ENCODE measurements around the gene KRTAP5-3.
A peak's percentile ranks its signal among the peaks of the same experiment; 100 is the strongest.
"Not testable (repeated sequence)": the region's sequence is repeated elsewhere in the genome, so short reads cannot be mapped to it uniquely, and the experiment has no call there.

The KRTAP5-3 gene

GRCh38 chr11:1608363-1608762, at the start of gene KRTAP5-3:
KRTAP5-3 (minus strand) TSS chr11:1608463; CDS start chr11:1608385, 78 bp downstream.
- DNase-seq (ENCODE audit: low read depth in 3 of 3): no peak

DNA sequence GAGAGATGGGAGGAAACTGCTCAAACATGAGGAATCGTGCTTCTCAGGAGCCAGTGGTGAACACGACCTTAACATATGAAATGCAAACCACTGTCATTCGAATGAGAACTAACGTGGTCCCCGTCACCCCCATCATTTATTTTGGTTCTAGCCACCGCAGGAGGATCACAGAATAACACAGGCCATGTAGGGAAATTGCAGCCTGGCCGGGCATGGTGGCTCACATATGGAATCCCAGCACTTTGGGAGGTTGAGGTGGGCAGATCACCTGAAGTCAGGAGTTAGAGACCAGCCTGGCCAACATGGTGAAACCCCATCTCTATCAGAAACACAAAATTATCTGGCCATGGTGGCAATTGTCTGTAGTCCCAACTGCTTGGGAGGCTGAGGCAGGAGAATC, 48.4 kb upstream of the KRTAP5-3 start:
- no peak for DNase-seq (ENCODE audit: low read depth in 3 of 3)

- DNase-seq (ENCODE audit: low read depth in 3 of 3): no peak
Measured at GRCh38 chr11:1656061-1656441, 47.8 kb upstream of the KRTAP5-3 start.

DNA sequence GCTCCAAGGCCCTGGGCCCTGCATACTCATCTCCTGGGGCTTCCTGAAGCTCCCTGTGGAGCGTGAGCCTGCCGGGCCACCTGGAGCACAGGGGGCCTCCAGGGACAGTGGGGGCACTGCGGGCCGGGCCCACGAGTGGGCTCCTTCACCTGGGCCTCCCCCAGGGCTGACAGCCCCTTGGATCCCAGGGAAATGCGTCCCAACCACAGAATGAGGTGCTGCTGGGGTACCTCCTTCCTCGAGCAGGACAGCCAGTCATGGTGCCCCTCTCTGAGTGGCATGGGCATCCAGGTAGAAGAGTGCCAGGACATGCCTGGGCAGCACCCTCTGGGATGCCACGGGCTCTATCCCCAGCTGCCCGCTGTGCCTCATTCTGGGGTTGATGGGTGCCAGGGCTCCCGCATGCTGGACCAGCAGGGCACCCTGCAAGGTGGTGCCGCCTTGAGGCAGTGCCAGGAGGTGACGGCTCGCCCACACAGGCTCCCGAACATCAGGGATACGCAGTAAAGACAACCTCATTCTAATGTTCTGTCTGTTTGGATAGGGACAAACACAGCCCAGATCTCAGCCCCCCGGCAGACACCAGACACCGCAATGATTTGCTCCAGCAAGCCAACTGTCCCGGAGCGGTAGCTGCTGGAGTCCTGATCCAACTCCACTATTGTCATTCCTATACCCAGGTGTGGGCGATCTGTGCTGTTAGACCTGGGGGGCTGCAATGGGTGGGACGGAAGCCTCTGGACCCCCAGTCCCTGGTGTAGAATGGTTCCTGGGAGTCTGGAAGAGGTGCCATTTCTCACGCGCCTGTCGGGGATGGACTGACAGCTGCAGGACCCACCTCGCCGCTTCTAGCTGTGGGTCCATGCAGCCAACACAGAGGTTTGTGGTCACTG, 47.2 kb upstream of the KRTAP5-3 start:
- DNase-seq (ENCODE audit: low read depth in 3 of 3): no peak

GRCh38 chr11:1654388-1655167, 46.3 kb upstream of the KRTAP5-3 start:
- no peak for DNase-seq (ENCODE audit: low read depth in 3 of 3)

DNA sequence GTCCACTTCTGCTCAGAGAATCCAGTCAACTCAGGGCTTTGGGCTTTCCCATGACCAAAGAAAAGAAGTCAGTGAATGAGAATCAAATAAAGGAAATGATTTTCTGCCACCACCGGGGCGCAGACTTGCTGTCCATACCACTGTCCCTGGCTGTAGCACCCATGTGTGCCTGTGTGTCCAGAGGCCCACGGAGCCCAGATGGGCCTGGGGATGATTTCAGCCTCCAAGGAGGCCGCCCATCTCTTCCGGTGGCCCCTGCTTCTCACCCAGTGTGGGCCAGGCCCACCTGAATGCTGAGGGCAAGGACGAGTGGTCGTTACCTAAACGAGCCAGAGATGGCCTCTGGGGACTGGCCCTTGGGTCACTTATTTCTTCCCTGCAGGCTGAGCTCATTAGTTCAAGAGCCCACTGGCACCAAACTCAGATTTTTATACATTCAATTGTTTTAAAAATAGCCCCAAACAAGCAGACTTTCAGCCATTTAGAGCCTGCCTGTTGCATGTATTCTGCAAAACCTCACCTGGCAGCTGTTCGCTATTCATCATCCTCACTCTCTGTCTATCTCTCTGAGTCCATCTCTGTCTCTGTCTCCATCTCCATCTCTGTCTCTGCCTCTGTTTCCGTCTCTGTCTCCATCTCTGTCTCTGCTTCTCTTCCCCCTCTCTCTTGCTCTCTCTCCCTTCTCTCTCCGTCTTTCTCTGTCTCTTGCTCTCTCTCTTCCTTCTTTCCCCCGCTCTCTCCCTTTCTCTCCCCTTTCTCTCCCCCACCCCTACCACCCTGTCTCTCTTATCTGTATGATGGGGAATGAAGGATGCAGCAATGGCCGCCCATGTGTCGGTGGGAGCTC, 45.5 kb upstream of the KRTAP5-3 start:
- no peak for DNase-seq (ENCODE audit: low read depth in 3 of 3)

GRCh38 chr11:1652771-1653540, 44.7 kb upstream of the KRTAP5-3 start:
- peak; percentile 61 to 74 (median 65) for DNase-seq (ENCODE audit: low read depth in 3 of 3)

DNA sequence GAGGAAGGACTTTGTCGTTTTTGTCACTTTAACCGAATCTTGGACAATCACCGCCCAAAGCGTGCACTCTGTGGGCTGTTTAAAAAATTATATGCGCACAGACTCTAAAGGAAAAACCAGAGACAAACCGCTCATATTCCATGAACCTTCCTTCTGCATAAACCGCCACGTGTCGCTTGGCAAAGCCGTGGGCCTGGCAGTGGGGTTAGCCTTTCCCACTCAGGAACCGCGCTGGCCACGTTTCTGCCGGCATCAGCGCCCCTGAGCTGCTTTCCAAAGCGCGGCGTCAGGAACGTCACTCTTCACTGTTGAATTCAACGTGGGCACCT, 44.1 kb upstream of the KRTAP5-3 start:
- DNase-seq (ENCODE audit: low read depth in 3 of 3): no peak

- DNase-seq (ENCODE audit: low read depth in 3 of 3): no peak
Measured at GRCh38 chr11:1652026-1652425, 43.8 kb upstream of the KRTAP5-3 start.

GRCh38 chr11:1651411-1651980, 43.2 kb upstream of the KRTAP5-3 start:
- no peak for DNase-seq (ENCODE audit: low read depth in 3 of 3)

DNA sequence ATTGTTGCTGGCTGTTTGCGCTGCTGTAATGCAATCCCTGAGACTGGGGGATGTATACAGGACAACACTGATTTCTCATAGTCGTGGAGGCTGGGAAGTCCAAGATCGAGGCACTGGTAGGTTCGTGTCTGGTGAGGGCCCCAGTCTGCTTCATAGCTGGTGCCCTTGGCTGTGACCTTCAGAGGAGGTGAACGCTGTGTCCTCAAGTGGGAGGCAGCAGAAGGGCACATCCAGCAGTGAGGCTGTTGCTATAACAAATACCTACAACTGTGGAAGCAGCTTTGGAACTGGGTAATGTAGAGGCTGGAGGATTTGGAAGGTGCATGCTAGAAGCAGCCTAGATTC, 42.6 kb upstream of the KRTAP5-3 start:
- DNase-seq (ENCODE audit: low read depth in 3 of 3): no peak

DNA sequence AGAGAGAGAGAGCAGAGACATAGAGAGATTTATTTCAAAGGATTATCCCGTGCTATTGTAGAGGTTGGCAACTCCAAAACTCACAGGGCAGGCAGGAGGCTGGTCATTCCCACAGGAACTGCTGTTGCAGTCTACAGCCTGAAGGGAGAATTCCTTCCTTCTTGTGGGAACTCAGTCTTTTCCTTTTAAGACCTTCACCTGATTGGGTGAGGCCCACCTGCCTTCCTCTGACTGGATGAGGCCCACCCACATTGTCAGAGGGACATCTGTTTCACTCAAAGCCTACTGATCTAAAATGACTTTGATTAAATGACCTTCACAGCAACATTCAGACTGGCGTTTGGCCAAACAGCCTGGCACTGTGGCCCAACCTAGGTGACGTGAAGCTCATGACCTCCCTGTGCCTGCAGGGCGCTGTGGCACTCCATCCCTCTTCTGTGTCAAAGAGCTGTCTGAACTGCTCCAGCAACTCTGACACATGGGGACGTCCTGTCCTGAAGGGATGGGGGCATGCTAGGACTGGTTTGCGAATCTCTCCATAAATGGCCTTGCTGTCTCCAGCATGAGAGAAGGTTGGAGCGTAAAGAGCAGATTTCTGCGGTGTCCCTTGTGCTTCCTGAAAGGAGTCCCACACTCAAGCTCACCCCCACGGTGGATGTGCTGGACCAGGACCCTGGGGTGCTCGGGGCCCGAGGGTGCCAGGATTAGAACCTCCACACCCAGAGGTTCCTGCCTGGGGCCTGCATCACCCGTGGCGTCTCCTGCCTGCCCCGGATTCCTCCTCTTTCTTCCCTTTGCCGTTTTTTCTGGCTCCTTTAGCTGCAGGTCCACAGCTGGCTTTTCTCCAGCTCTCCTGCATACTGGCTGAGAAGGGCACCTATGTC, 42.0 kb upstream of the KRTAP5-3 start:
- no peak for DNase-seq (ENCODE audit: low read depth in 3 of 3)

GRCh38 chr11:1648653-1649420, 40.6 kb upstream of the KRTAP5-3 start:
- DNase-seq (ENCODE audit: low read depth in 3 of 3): no peak

GRCh38 chr11:1647901-1648652, 39.8 kb upstream of the KRTAP5-3 start:
- no peak for DNase-seq (ENCODE audit: low read depth in 3 of 3)

GRCh38 chr11:1646540-1646939, 38.3 kb upstream of the KRTAP5-3 start:
- not testable (repeated sequence) for DNase-seq (ENCODE audit: low read depth in 3 of 3)

DNA sequence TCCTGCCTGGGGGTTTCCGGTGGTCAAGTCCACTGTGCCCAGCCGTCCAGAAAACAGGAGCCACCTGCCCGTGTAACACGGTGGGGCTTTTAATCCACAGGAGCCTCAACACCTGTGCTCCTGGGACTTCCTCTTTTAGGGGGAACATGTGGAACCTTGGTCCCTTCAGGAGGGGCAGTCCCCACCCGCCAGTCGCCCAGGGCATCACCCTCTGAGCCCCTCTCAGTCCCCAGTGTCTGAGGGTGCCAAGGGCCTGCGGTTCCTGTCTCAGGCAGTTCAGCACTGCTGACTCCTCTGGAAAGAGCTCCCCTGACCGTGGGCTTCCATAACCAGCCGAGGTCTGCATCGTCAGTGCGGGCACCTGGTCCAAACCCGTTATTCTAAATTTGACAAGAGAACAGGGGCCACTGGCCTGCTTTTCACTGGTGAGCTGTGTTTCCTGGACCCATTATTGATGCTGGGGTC, 37.1 kb upstream of the KRTAP5-3 start:
- DNase-seq (ENCODE audit: low read depth in 3 of 3): no peak

DNA sequence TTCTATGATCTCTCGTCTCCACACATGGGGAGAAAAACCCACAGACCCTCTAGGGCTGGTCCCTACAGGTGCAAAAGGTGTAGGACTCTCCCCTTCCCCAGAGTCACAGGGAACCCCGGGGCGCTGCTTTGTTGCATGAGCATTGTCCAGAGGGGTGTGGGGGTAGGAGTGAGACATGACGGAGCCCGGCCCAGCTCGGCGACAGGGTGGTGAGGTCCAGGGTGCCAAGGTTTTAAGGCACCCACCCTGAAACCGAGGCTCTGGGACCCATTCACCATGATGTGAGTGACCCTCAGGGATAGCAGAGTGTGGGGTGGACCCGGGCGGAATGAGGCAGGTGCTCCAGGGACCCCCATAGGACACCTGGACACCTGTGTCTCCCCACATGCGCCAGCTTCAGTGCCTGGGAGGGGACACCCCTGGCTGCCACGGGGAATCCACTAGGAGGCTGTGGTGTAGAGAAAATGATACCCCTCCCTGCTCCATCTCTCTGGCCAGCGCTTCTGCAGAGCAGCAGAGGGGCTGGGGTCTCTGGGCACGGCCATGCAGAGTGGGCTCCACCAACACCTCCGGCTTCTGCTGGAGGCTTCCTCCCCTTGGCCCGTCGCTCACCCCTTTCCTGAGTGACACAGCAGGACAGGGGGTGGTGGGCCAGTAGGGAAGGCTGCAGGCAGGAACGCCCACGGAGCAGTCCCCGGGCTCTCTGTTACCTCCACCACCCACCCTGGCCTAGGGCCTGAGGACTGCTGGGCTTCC, 36.5 kb upstream of the KRTAP5-3 start:
- DNase-seq (ENCODE audit: low read depth in 3 of 3): no peak

All from stimulated activated CD4-positive, alpha-beta T cell treated with anti-CD3 and anti-CD28 coated beads, TNF-alpha, amount 100 ng/mL, for 24 hours (primary cell).